Ishikawa (cell line): ENCODE measurements around the gene CDR2L.

Experiments used
- CEBPB ChIP-seq: IDR thresholded peaks from 2 replicates; pipeline ENCODE4 v1.6.1; 2012
- CREB1 ChIP-seq: IDR thresholded peaks from 2 replicates; pipeline ENCODE4 v1.6.1; 2012; ENCODE audit warnings: low read depth
- EGR1 ChIP-seq: IDR thresholded peaks from 2 replicates; pipeline ENCODE4 v1.6.1; 2012
- EP300 ChIP-seq: IDR thresholded peaks from 2 replicates; pipeline ENCODE4 v1.6.1; 2012; ENCODE audit warnings: borderline replicate concordance
- FOXM1 ChIP-seq: IDR thresholded peaks from 2 replicates; pipeline ENCODE4 v1.6.1; 2012; ENCODE audit warnings: low read depth, borderline replicate concordance
- MAX ChIP-seq: IDR thresholded peaks from 2 replicates; pipeline ENCODE4 v1.6.1; 2012
- NFIC ChIP-seq: IDR thresholded peaks from 2 replicates; pipeline ENCODE4 v1.6.1; 2012
- RAD21 ChIP-seq: IDR thresholded peaks from 2 replicates; pipeline ENCODE4 v1.6.1; 2012; ENCODE audit warnings: low read depth
- REST ChIP-seq: IDR thresholded peaks from 2 replicates; pipeline ENCODE4 v1.6.1; 2012; ENCODE audit warnings: low read depth, mild to moderate bottlenecking
- TAF1 ChIP-seq: IDR thresholded peaks from 2 replicates; pipeline ENCODE4 v1.6.1; 2012; ENCODE audit warnings: low read depth, mild to moderate bottlenecking
- TEAD4 ChIP-seq: IDR thresholded peaks from 2 replicates; pipeline ENCODE4 v1.6.1; 2012
- USF1 ChIP-seq: IDR thresholded peaks from 2 replicates; pipeline ENCODE4 v1.6.1; 2012
- YY1 ChIP-seq: IDR thresholded peaks from 2 replicates; pipeline ENCODE4 v1.6.1; 2012; ENCODE audit warnings: low read depth
- ZBTB7A ChIP-seq: IDR thresholded peaks from 2 replicates; pipeline ENCODE4 v1.6.1; 2012; ENCODE audit warnings: low read depth

- TF ChIP-seq EP300 = no peak
- TF ChIP-seq MAX = no peak
- no peak for TF ChIP-seq NFIC
- no peak for TF ChIP-seq YY1
- no peak for TF ChIP-seq CREB1
- no peak for TF ChIP-seq RAD21
- no peak for TF ChIP-seq CEBPB
- no peak for TF ChIP-seq REST
- TF ChIP-seq TAF1 = no peak
- no peak for TF ChIP-seq EGR1
- TF ChIP-seq USF1 = no peak
- no peak for TF ChIP-seq TEAD4
- TF ChIP-seq FOXM1 = no peak
- no peak for TF ChIP-seq ZBTB7A
Measured at GRCh38 chr17:74939534-74939933, 47.9 kb upstream of the CDR2L start.
